HS-5 (cell line): ENCODE results near the gene MYH16.
"Not testable (repeated sequence)": the region's sequence is repeated elsewhere in the genome, so short reads cannot be mapped to it uniquely, and the experiment has no call there.

Experiments
- DNase-seq: peaks from one replicate; pipeline ENCODE4 v3.0.0-alpha.2; 2012; ENCODE audit warnings: low read depth

The MYH16 gene

DNA sequence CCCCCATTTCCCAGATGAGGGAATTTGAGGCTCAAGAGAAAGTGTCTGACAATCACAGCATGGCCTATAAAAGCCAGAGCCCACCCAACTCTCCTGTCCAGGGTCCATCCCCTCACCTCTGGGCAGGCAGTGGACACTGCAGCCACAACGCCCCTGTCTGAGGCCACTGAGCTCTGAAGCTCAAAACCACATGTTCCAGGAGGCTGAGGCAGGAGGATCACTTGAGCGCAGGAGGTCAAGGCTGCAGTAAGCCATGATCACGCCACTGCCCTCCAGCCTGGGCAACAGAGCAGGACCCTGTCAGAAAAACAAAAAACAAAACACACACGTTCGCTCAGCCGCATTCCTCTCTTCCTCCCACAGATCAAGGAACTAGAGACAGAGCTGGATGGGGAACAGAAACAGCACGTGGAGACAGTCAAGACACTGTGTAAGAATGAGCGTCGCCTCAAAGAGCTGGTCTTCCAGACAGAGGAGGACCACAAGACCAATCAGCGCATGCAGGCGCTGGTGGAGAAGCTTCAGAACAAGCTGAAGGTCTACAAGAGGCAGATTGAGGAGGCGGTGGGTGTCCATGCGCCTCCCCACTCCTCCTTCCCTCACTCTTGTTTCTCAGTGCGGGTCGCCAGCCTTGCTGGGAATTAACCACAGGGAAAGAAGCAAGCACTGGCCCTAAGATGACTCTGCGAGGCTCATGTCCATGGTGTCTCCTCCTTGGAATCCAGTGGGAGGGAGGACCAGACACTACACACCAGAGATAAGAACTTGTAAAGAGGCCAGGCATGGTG is 33.0 kb downstream of the MYH16 start:
- no peak for DNase-seq

- DNase-seq, result no peak
Measured at GRCh38 chr7:99308461-99309074, 35.9 kb downstream of the MYH16 start.

DNA sequence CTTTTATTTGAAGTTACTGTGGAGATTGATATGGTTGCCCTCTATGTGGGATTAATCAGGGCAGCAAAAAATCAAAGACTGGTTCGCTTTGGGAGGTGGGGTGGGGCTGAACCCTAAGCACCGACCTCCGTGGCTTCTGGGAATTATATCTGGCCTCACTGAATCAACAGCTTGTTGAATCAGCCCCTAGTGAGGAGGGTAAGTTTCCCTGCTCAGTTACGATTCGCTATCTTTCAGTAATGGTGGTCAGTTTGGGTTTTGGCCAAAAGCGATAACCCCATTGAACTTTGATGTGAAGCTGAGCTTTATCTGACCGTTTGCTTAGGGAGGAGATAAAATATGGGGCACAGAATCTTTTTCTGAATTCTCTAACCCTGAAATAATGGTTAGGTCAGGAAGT is 36.5 kb downstream of the MYH16 start:
- no peak for DNase-seq

GRCh38 chr7:99310004-99310403 is 37.4 kb downstream of the MYH16 start:
- DNase-seq, result no peak

- no peak for DNase-seq
Measured at GRCh38 chr7:99311702-99312101, 39.1 kb downstream of the MYH16 start.

- DNase-seq, result no peak
Measured at GRCh38 chr7:99312316-99313203, 39.9 kb downstream of the MYH16 start.

DNA sequence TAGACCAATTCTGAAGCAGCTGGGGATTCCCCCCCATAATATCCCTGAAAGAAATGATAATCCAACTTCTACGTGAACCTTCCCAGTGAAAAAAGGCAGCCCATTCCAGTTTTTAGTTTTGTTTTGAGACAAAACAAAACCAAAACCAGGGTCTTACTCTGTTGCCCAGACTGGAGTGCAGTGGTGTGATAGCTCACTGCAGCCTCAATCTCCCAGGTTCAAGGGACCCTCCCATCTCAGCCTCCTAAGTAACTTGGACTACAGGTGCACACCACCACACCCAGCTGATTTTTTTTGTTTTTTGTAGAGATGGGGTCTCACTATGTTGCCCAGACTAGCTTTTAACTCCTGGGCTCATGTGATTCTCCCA is 40.5 kb downstream of the MYH16 start:
- DNase-seq, result no peak

GRCh38 chr7:99314504-99314903 is 41.9 kb downstream of the MYH16 start:
- DNase-seq, result no peak

GRCh38 chr7:99320371-99320770 is 47.7 kb downstream of the MYH16 start:
- no peak for DNase-seq

- DNase-seq, result not testable (repeated sequence)
Measured at GRCh38 chr7:99322659-99323058, 50.0 kb downstream of the MYH16 start.

DNA sequence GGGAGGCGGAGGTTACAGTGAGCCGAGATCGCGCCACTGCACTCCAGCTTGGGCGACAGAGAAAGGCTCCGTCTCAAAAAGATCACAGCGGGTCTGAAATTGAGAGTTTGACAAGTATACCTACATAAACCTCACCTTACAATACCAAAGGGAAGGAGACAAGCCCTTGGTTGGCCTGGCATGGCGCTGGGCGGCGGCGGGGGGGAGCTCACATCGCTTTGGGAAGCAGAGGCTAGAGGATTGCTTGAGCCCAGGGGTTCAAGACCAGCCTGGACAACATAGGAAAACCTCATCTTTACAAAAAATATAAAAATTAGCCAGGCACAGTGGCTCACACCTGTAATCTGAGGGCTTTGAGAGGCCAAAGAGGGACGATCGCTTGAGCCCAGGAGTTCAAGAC is 51.9 kb downstream of the MYH16 start:
- no peak for DNase-seq

GRCh38 chr7:99325001-99325493 is 52.4 kb downstream of the MYH16 start:
- no peak for DNase-seq

DNA sequence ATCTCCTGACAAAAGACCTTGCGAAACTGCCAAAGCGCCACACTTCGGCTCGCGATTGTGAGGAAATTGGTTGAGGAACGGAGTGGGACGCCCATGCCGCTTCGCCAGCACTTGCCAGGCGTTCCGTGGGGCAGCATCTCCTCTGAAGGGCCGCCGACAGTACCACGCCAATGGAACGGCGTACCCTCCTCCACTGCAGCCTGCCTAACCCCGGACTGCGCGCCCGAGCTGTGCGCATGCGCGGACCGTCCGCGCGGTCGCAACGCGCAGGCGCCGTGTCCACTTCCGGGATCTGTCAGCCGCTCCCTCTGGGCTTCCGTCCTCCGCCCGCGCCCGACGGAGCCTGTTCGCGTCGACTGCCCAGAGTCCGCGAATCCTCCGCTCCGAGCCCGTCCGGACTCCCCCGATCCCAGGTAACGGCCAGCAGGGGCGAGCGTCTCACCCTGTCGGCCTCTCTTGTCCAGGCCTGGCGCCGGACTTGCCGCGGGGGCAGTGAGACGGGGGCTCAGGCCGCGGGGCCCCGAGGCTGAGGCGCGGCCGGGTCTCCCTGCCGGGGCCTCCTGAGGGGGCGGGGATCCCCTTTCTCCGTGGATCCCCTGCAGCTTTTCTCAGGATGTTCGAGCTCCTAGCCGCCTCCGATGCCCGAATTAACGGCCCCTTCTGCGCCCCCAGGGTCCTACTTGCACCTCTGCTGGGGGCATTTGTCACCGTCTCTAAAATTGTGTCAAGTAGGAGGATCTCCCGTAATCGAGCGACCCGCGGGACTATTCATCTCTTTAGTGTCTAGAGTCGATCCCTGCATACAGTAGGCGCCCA is 53.2 kb downstream of the MYH16 start, which contains the start of gene ARPC1A:
Gene ARPC1A, plus strand, starts transcription at position 307 of the 816 bp plus-strand sequence. CDS start 7,456 bp downstream, outside the sequence.
- DNase-seq, result peak; percentile 48

- DNase-seq, result no peak
Measured at GRCh38 chr7:99326408-99326782, 53.8 kb downstream of the MYH16 start.

- DNase-seq, result peak; percentile 74
Measured at GRCh38 chr7:99330314-99330961, 57.8 kb downstream of the MYH16 start.

DNA sequence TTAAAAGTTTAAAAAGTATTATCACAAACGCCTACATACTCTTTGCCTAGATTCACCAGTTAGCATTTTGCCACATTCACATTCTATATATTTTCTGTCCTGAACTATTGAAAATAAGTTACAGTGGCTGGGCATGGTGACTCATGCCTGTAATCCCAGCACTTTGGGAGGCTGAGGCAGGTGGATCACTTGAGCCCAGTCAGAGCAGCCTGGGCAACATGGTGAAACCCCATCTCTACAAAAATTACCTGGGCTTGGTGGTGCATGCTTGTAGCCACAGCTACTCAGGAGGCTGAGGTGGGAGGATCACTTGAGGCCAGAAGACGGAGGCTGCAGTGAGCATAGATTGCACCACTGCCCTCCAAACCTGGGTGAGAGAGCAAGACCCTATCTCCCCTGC is 58.4 kb downstream of the MYH16 start:
- DNase-seq, result no peak

GRCh38 chr7:99339595-99339994 is 67.0 kb downstream of the MYH16 start:
- DNase-seq, result no peak

GRCh38 chr7:99340659-99341058 is 68.0 kb downstream of the MYH16 start:
- DNase-seq, result no peak

GRCh38 chr7:99344061-99344647 is 71.5 kb downstream of the MYH16 start:
- DNase-seq, result no peak

GRCh38 chr7:99350641-99351040 is 78.0 kb downstream of the MYH16 start:
- not testable (repeated sequence) for DNase-seq

DNA sequence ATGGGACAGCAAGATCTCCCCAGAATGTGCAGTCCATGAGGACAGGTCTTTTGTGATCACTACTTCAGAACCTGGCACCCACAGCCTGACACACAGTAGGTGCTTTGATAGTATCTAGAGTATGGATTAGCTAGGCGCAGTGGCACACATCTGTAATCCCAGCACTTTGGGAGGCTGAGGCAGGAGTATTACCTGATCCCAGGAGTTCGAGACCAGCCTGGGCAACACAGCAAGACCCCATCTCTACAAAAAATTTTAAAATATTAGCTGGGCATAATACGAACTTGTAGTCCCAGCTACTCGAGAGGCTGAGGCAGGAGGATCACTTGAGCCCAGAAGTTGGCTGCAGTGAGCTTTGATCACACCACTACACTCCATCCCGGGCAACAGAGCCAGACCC is 79.6 kb downstream of the MYH16 start:
- DNase-seq, result no peak
